H9 (cell line): ENCODE measurements around the gene NADSYN1. TPM values are rescaled to one million over a fixed set of nuclear protein-coding genes. Genes with fewer than 3 reads are reported as not detected.

ENCODE experiments used
- DNase-seq: peaks from one replicate; pipeline ENCODE4 v3.0.0-alpha.2; 2017
- H2AFZ ChIP-seq: one replicate; pipeline ENCODE4 v1.6.1; 2013; ENCODE audit warnings: mild to moderate bottlenecking, low read length, control low read depth, moderate library complexity
- H2AK5ac ChIP-seq: 2 replicates; pipeline ENCODE4 v1.6.1; 2013; ENCODE audit warnings: low read length, control low read depth, mixed read lengths; ENCODE audit not compliant: insufficient read length
- H2BK120ac ChIP-seq: one replicate; pipeline ENCODE4 v1.6.1; 2013; ENCODE audit warnings: low read depth, mild to moderate bottlenecking, low read length, control low read depth, inconsistent platforms; ENCODE audit not compliant: poor library complexity, severe bottlenecking
- H2BK12ac ChIP-seq: 2 replicates; pipeline ENCODE4 v1.6.1; 2013; ENCODE audit warnings: low read length, control low read depth, mixed read lengths, low read depth; ENCODE audit not compliant: insufficient read length
- H2BK15ac ChIP-seq: 2 replicates; pipeline ENCODE4 v1.6.1; 2013; ENCODE audit warnings: low read depth, low read length, control low read depth
- H2BK20ac ChIP-seq: one replicate; pipeline ENCODE4 v1.6.1; 2013; ENCODE audit warnings: low read depth, mild to moderate bottlenecking, low read length, control low read depth, inconsistent platforms; ENCODE audit not compliant: poor library complexity, severe bottlenecking
- H2BK5ac ChIP-seq: 2 replicates; pipeline ENCODE4 v1.6.1; 2013; ENCODE audit warnings: low read length, control low read depth, mixed read lengths; ENCODE audit not compliant: insufficient read length
- H3K14ac ChIP-seq: 2 replicates; pipeline ENCODE4 v1.6.1; 2013; ENCODE audit warnings: low read length, control low read depth; ENCODE audit not compliant: insufficient read depth
- H3K18ac ChIP-seq: 2 replicates; pipeline ENCODE4 v1.6.1; 2013; ENCODE audit warnings: low read depth, mild to moderate bottlenecking, mixed read lengths, low read length, control low read depth; ENCODE audit not compliant: insufficient read length
- H3K23ac ChIP-seq: 2 replicates; pipeline ENCODE4 v1.6.1; 2013; ENCODE audit warnings: low read length, control low read depth, mixed read lengths, low read depth; ENCODE audit not compliant: insufficient read length
- H3K23me2 ChIP-seq: 2 replicates; pipeline ENCODE4 v1.6.1; 2013; ENCODE audit warnings: low read depth, mild to moderate bottlenecking, mixed read lengths, low read length, control low read depth; ENCODE audit not compliant: insufficient read length, poor library complexity, severe bottlenecking
- H3K27ac ChIP-seq: 2 replicates; pipeline ENCODE4 v1.5.1; 2013; ENCODE audit warnings: low read length, control low read depth, mixed read lengths, low read depth; ENCODE audit not compliant: insufficient read length
- H3K27me3 ChIP-seq: 2 replicates; pipeline ENCODE4 v1.6.1; 2013; ENCODE audit warnings: low read length, control low read depth, inconsistent platforms; ENCODE audit not compliant: insufficient read depth
- H3K4ac ChIP-seq: 2 replicates; pipeline ENCODE4 v1.6.1; 2013; ENCODE audit warnings: low read depth, mild to moderate bottlenecking, control low read depth, inconsistent platforms, low read length, moderate library complexity
- H3K4me1 ChIP-seq: 2 replicates; pipeline ENCODE4 v1.6.1; 2013; ENCODE audit warnings: low read length, control low read depth, inconsistent platforms; ENCODE audit not compliant: insufficient read depth
- H3K4me2 ChIP-seq: 2 replicates; pipeline ENCODE4 v1.6.1; 2013; ENCODE audit warnings: low read length, control low read depth, mixed read lengths; ENCODE audit not compliant: insufficient read length, insufficient read depth
- H3K56ac ChIP-seq: 2 replicates; pipeline ENCODE4 v1.6.1; 2013; ENCODE audit warnings: low read depth, mild to moderate bottlenecking, mixed read lengths, low read length, control low read depth; ENCODE audit not compliant: insufficient read length
- H3K79me1 ChIP-seq: 2 replicates; pipeline ENCODE4 v1.6.1; 2013; ENCODE audit warnings: low read depth, mild to moderate bottlenecking, moderate library complexity, low read length, control low read depth, inconsistent platforms; ENCODE audit not compliant: insufficient read depth, poor library complexity, severe bottlenecking
- H3K79me2 ChIP-seq: 2 replicates; pipeline ENCODE4 v1.6.1; 2013; ENCODE audit warnings: low read length, control low read depth, inconsistent platforms; ENCODE audit not compliant: insufficient read depth
- H3K9ac ChIP-seq: 2 replicates; pipeline ENCODE4 v1.6.1; 2013; ENCODE audit warnings: low read length, control low read depth, mixed read lengths; ENCODE audit not compliant: insufficient read length; ENCODE audit errors: extremely low read depth
- H3K9me3 ChIP-seq: one replicate; pipeline ENCODE4 v1.6.1; 2013; ENCODE audit warnings: low read depth, low read length, inconsistent platforms; ENCODE audit not compliant: control insufficient read depth
- H3T11ph ChIP-seq: one replicate; pipeline ENCODE4 v1.6.1; 2013; ENCODE audit warnings: mild to moderate bottlenecking, low read length, control low read depth, inconsistent platforms
- H4K20me1 ChIP-seq: one replicate; pipeline ENCODE4 v1.6.1; 2013; ENCODE audit not compliant: control insufficient read depth, insufficient read length, insufficient read depth
- H4K5ac ChIP-seq: 2 replicates; pipeline ENCODE4 v1.6.1; 2013; ENCODE audit warnings: low read depth, mild to moderate bottlenecking, mixed read lengths, low read length, control low read depth; ENCODE audit not compliant: insufficient read length
- H4K8ac ChIP-seq: replicated peaks from 2 replicates; pipeline ENCODE4 v1.6.1; 2013; ENCODE audit warnings: low read length, control low read depth, mixed read lengths, low read depth; ENCODE audit not compliant: insufficient read length
- H4K91ac ChIP-seq: 2 replicates; pipeline ENCODE4 v1.6.1; 2013; ENCODE audit warnings: low read depth, mild to moderate bottlenecking, moderate library complexity, mixed read lengths, low read length, control low read depth; ENCODE audit not compliant: insufficient read length
- H3K27ac Mint-ChIP-seq, 3 experiments: 2 replicates in 2 of 3; 3 replicates in 1 of 3; pipeline ENCODE4 v1.8.0; 2020 to 2021; ENCODE audit warnings: mixed read lengths in 3 of 3, mild to moderate bottlenecking in 1 of 3, moderate library complexity in 1 of 3
- H3K27me3 Mint-ChIP-seq: 2 replicates; pipeline ENCODE4 v1.8.0; 2021; ENCODE audit warnings: low read depth, mild to moderate bottlenecking, moderate library complexity, mixed read lengths
- H3K36me3 Mint-ChIP-seq, 3 experiments: 2 replicates in 2 of 3; 3 replicates in 1 of 3; pipeline ENCODE4 v1.8.0; 2020 to 2021; ENCODE audit warnings: low read depth in 3 of 3, mixed read lengths in 3 of 3; ENCODE audit not compliant: insufficient read depth in 1 of 3
- H3K4me1 Mint-ChIP-seq, 2 experiments: 2 replicates each; pipeline ENCODE4 v1.8.0; 2020; ENCODE audit warnings: mixed read lengths in 2 of 2
- H3K4me3 Mint-ChIP-seq, 2 experiments: 2 replicates in 1 of 2; 3 replicates in 1 of 2; pipeline ENCODE4 v1.8.0; 2020 to 2021; ENCODE audit warnings: mild to moderate bottlenecking in 2 of 2, mixed read lengths in 2 of 2, moderate library complexity in 1 of 2
- H3K9me3 Mint-ChIP-seq, 2 experiments: 2 replicates in 1 of 2; 3 replicates in 1 of 2; pipeline ENCODE4 v1.8.0; 2020; ENCODE audit warnings: mild to moderate bottlenecking in 2 of 2, mixed read lengths in 2 of 2, moderate library complexity in 1 of 2
- WGBS: extraction: QIAGEN DNeasy Blood & Tissue Kit; methylation state at CpG from one replicate; pipeline ENCODE4 v1.1.7; 2013; ENCODE audit warnings: missing lambda C conversion rate, low lambda C conversion rate, mixed read lengths; ENCODE audit not compliant: insufficient read length; ENCODE audit errors: extremely low coverage; 5-methylcytosine and 5-hydroxymethylcytosine counted together
- total RNA-seq: library from RNA; stranded (reverse); gene quantifications from 2 replicates; pipeline ENCODE4 v1.2.1, GENCODE V29; 2021
- TF ChIP-seq, protein P1 (sequence below): fragments of 200-600 bp; sonication (generic); conservative IDR thresholded peaks from 3 replicates; pipeline ENCODE4 v1.8.0; 2021; ENCODE audit warnings: antibody characterized with exemption, mild to moderate bottlenecking

The NADSYN1 gene
- total RNA-seq, 1 experiment from 2014 or later, result 44.2 TPM

DNA sequence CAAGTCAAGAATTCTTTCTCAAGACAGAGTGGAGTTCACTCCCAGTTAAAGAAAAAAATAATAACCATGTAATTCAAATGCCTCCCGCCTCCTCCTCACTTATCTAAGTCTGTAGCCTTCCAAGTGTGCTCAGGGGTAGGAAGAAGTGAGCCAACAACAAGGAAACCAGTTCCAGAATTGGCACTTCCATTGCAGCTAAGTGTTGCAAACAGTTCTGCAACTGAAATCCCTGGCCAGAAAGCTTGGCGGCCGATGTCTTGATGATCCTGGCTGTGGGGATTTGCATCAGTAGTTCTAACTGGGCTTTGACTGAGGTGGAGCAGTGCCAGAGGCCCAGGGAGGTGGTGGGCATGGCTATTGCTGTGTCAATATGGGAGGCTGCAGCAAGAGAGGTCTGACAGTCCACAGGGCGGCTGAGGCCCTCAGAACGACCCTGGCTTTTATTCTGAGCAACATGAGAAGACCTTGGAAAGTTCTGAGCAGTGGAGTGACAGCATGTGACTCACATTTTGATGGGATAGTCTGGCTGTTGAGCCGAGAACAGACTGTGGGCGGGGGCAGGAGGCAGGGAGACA, 24.1 kb upstream of the NADSYN1 start:
- WGBS, result no CpG with 5 or more reads among the region's 7 CpGs
- H3K14ac ChIP-seq, result no peak overlapping the region

More for the DNA sequence above, 24.1 kb upstream of the NADSYN1 start:
- Histone ChIP-seq H3K4me1 (no peaks in the 10 kb centered on the region), H2AK5ac (no peak overlapping the region), H4K5ac (no peak overlapping the region), H3K23ac (no peak overlapping the region), H3K27me3 (no peaks in the 10 kb centered on the region), H4K8ac (no peak overlapping the region), H3K18ac (no peak overlapping the region), H3K56ac (no peak overlapping the region), H2BK120ac (no peak overlapping the region), H2BK5ac (no peak overlapping the region), H3K23me2 (no peaks in the 10 kb centered on the region), H2AFZ (no peak overlapping the region), H3K4me2 (no peak overlapping the region), H3K4ac (no peak overlapping the region), H3T11ph (no peak overlapping the region), H4K20me1 (no peaks in the 10 kb centered on the region), H3K9ac (no peak overlapping the region), H3K79me1 (no peaks in the 10 kb centered on the region), H2BK12ac (no peak overlapping the region), H3K27ac (no peak overlapping the region), H4K91ac (no peak overlapping the region), H3K9me3 (no peaks in the 10 kb centered on the region), H3K79me2 (no peaks in the 10 kb centered on the region), H2BK15ac (no peak overlapping the region), H2BK20ac (no peak overlapping the region)
- Mint-ChIP-seq H3K9me3 (peaks cover 0 to 7% of the 10 kb centered on the region in 2 experiments; a peak in 3 of 5 replicates), H3K27ac (peak overlapping the region in 1 of 3 experiments; percentile 2; a peak in 2 of 7 replicates), H3K4me1 (peaks cover 4 to 7% of the 10 kb centered on the region in 2 experiments; a peak in 3 of 4 replicates), H3K36me3 (peaks cover 0 to under 1% (median 0%) of the 10 kb centered on the region in 3 experiments; a peak in 2 of 7 replicates), H3K27me3 (no peaks in the 10 kb centered on the region; the same call in 1 of the 2 replicates), H3K4me3 (no peak overlapping the region)
- no peak for DNase-seq
- TF ChIP-seq, protein P1, sequence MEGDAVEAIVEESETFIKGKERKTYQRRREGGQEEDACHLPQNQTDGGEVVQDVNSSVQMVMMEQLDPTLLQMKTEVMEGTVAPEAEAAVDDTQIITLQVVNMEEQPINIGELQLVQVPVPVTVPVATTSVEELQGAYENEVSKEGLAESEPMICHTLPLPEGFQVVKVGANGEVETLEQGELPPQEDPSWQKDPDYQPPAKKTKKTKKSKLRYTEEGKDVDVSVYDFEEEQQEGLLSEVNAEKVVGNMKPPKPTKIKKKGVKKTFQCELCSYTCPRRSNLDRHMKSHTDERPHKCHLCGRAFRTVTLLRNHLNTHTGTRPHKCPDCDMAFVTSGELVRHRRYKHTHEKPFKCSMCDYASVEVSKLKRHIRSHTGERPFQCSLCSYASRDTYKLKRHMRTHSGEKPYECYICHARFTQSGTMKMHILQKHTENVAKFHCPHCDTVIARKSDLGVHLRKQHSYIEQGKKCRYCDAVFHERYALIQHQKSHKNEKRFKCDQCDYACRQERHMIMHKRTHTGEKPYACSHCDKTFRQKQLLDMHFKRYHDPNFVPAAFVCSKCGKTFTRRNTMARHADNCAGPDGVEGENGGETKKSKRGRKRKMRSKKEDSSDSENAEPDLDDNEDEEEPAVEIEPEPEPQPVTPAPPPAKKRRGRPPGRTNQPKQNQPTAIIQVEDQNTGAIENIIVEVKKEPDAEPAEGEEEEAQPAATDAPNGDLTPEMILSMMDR, result no peak
